CD14-positive monocyte (primary cell): Measurements from ENCODE around the gene RESP18. TPM values are rescaled to one million over a fixed set of nuclear protein-coding genes. Genes with fewer than 3 reads are reported as not detected.

Experiments used
- DNase-seq, 3 donors: peaks; one replicate each; pipeline ENCODE4 v3.0.0-alpha.2; 2011 to 2022
- H2AFZ ChIP-seq: 2 replicates; pipeline ENCODE4 v1.6.0; 2012; ENCODE audit warnings: mild to moderate bottlenecking, low read depth, low read length, inconsistent platforms; ENCODE audit not compliant: insufficient read depth, poor library complexity, severe bottlenecking
- H3K27ac ChIP-seq, 2 donors: 1 replicate in 1 of 2; 2 replicates in 1 of 2; pipeline ENCODE4 v1.5.1; 2012 to 2013; ENCODE audit warnings: low read length in 2 of 2, control low read depth in 1 of 2, inconsistent platforms in 1 of 2, low read depth in 1 of 2, mild to moderate bottlenecking in 1 of 2
- H3K27me3 ChIP-seq, 2 donors: one replicate each; pipeline versions ENCODE4 v1.6.0 to v1.6.1; 2011 to 2013; ENCODE audit warnings: low read length in 2 of 2; ENCODE audit not compliant: control insufficient read depth in 2 of 2, insufficient read depth in 2 of 2
- H3K36me3 ChIP-seq, 2 donors: replicated peaks in 1 of 2; 1 replicate in 1 of 2; 2 replicates in 1 of 2; pipeline versions ENCODE4 v1.5.1 to v1.6.1; 2012 to 2013; ENCODE audit warnings: low read length in 2 of 2, control low read depth in 1 of 2, inconsistent platforms in 1 of 2, mild to moderate bottlenecking in 1 of 2; ENCODE audit not compliant: insufficient read depth in 2 of 2, control insufficient read depth in 1 of 2
- H3K4me1 ChIP-seq, 2 donors: 1 replicate in 1 of 2; 2 replicates in 1 of 2; pipeline versions ENCODE4 v1.5.1 to v1.6.1; 2012 to 2013; ENCODE audit warnings: low read length in 2 of 2, control low read depth in 1 of 2, inconsistent platforms in 1 of 2, mild to moderate bottlenecking in 1 of 2, moderate library complexity in 1 of 2; ENCODE audit not compliant: insufficient read depth in 2 of 2, control insufficient read depth in 1 of 2
- H3K4me2 ChIP-seq: replicated peaks from 2 replicates; pipeline ENCODE3; 2012; ENCODE audit warnings: low read length, moderate library complexity, mild to moderate bottlenecking; ENCODE audit not compliant: poor library complexity, severe bottlenecking; ENCODE audit errors: extremely low read depth
- H3K4me3 ChIP-seq, 3 experiments: fragments of 200-600 bp in 1 of 3; sonication (generic) in 1 of 3; replicated peaks in 1 of 3; 1 replicate in 2 of 3; 2 replicates in 1 of 3; pipeline ENCODE4 v1.5.1; 2011 to 2013; ENCODE audit warnings: low read length in 3 of 3, mild to moderate bottlenecking in 3 of 3, control low read depth in 2 of 3, low read depth in 2 of 3, inconsistent platforms in 1 of 3, moderate library complexity in 1 of 3
- H3K79me2 ChIP-seq: 2 replicates; pipeline ENCODE4 v1.6.0; 2012; ENCODE audit warnings: mild to moderate bottlenecking, control low read depth, inconsistent platforms, low read length, moderate library complexity; ENCODE audit not compliant: insufficient read depth
- H3K9ac ChIP-seq: 2 replicates; pipeline ENCODE4 v1.6.0; 2017; ENCODE audit warnings: low read length, mild to moderate bottlenecking; ENCODE audit not compliant: insufficient read depth, poor library complexity, severe bottlenecking
- H3K9me3 ChIP-seq, 2 donors: replicated peaks in 1 of 2; 1 replicate in 1 of 2; 2 replicates in 1 of 2; pipeline versions ENCODE4 v1.5.1 to v1.6.1; 2012 to 2013; ENCODE audit warnings: low read length in 2 of 2, control low read depth in 1 of 2; ENCODE audit not compliant: control insufficient read depth in 1 of 2, insufficient read depth in 1 of 2
- H4K20me1 ChIP-seq: 2 replicates; pipeline ENCODE4 v1.6.0; 2012; ENCODE audit warnings: mild to moderate bottlenecking, low read length, control low read depth, moderate library complexity; ENCODE audit not compliant: insufficient read depth
- H3K27ac Mint-ChIP-seq, 7 donors: one replicate each; pipeline ENCODE4 v1.8.0; 2020; ENCODE audit warnings: mild to moderate bottlenecking in 7 of 7, mixed read lengths in 7 of 7, moderate library complexity in 6 of 7, inconsistent platforms in 2 of 7
- H3K27me3 Mint-ChIP-seq, 3 donors: one replicate each; pipeline ENCODE4 v1.8.0; 2021 to 2022; ENCODE audit warnings: low read depth in 3 of 3, mild to moderate bottlenecking in 3 of 3, mixed read lengths in 3 of 3, moderate library complexity in 3 of 3, inconsistent platforms in 1 of 3
- H3K36me3 Mint-ChIP-seq, 2 donors: one replicate each; pipeline ENCODE4 v1.8.0; 2020; ENCODE audit warnings: mixed read lengths in 2 of 2, inconsistent platforms in 1 of 2, mild to moderate bottlenecking in 1 of 2
- H3K4me1 Mint-ChIP-seq: one replicate; pipeline ENCODE4 v1.8.0; 2020; ENCODE audit warnings: mild to moderate bottlenecking, mixed read lengths
- H3K4me3 Mint-ChIP-seq, 2 donors: one replicate each; pipeline ENCODE4 v1.8.0; 2020; ENCODE audit warnings: mild to moderate bottlenecking in 2 of 2, mixed read lengths in 2 of 2, moderate library complexity in 1 of 2
- H3K9me3 Mint-ChIP-seq, 7 donors: one replicate each; pipeline ENCODE4 v1.8.0; 2020 to 2022; ENCODE audit warnings: mixed read lengths in 7 of 7, mild to moderate bottlenecking in 6 of 7, moderate library complexity in 6 of 7, inconsistent platforms in 2 of 7
- CTCF ChIP-seq: fragments of 200-600 bp; IDR thresholded peaks from one replicate; pipeline ENCODE4 v1.8.0; 2022; ENCODE audit warnings: antibody characterized with exemption, mild to moderate bottlenecking
- WGBS: methylation state at CpG from one replicate; pipeline ENCODE4 v1.1.5; 2013; ENCODE audit warnings: missing lambda C conversion rate; ENCODE audit not compliant: insufficient coverage; 5-methylcytosine and 5-hydroxymethylcytosine counted together
- intact Hi-C, 2 donors: fragments of 100-400 bp; cut with micrococcal nuclease; formaldehyde crosslinking; loops; one replicate each; pipeline versions ENCODE4 v1.15.0 to v1.15.1; 2023
- polyA plus RNA-seq, 3 donors: library from polyadenylated mRNA; depleted of rRNA in 1 of 3; unstranded in 2 of 3; stranded (reverse) in 1 of 3; fragments of 300-500 nt in 2 of 3; fragments of >200 nt in 1 of 3; fragmentation: Illumina TruSeq in 2 of 3; gene quantifications; 1 replicate in 2 of 3; 2 replicates in 1 of 3; pipeline ENCODE4 v1.2.3, GENCODE V29; 2012 to 2021

Gene RESP18
- polyA plus RNA-seq, 3 donors: not detected

GRCh38 chr2:219306047-219306446 is 26.5 kb downstream of the RESP18 start:
- no peaks in the 10 kb centered on the region for H3K36me3 Mint-ChIP-seq

GRCh38 chr2:219304223-219304622 is 28.3 kb downstream of the RESP18 start:
- Histone ChIP-seq H3K4me2 (no peak overlapping the region), H3K27ac (no peak overlapping the region), H3K27me3 (peaks cover 16 to 35% of the 10 kb centered on the region in 2 donors), H3K4me3 (no peak overlapping the region), H4K20me1 (no peaks in the 10 kb centered on the region), H3K9me3 (peaks cover 0 to 6% of the 10 kb centered on the region in 2 donors), H3K36me3 (no peaks in the 10 kb centered on the region), H2AFZ (no peak overlapping the region), H3K4me1 (no peaks in the 10 kb centered on the region), H3K9ac (no peak overlapping the region), H3K79me2 (no peaks in the 10 kb centered on the region)
- Mint-ChIP-seq H3K4me1 (peaks cover 5% of the 10 kb centered on the region), H3K27me3 (peaks cover 55 to 74% (median 59%) of the 10 kb centered on the region in 3 donors), H3K9me3 (peaks cover 0 to 11% (median 5%) of the 10 kb centered on the region in 7 donors), H3K4me3 (no peak overlapping the region), H3K36me3 (no peaks in the 10 kb centered on the region), H3K27ac (no peak overlapping the region)
- WGBS: 33% methylated on average over 1 of the region's 2 CpGs
- no peak for TF ChIP-seq CTCF
- intact Hi-C loops: loop anchor here in 1 of 2 donors (10.0 kb wide), 1 partner anchor 249 kb away; no protein-coding TSS in a partner anchor
- DNase-seq: no peak

More at GRCh38 chr2:219306047-219306446, 26.5 kb downstream of the RESP18 start:
- H3K4me1 Mint-ChIP-seq: peaks cover 5% of the 10 kb centered on the region
- H3K4me3 Mint-ChIP-seq: peak overlapping the region in 1 of 2 donors; percentile 12
- H3K9me3 Mint-ChIP-seq: peaks cover 0 to 16% (median 5%) of the 10 kb centered on the region in 7 donors
- Histone ChIP-seq H3K4me3 (no peak overlapping the region), H3K4me1 (no peaks in the 10 kb centered on the region), H3K79me2 (no peaks in the 10 kb centered on the region), H3K4me2 (no peak overlapping the region), H3K27ac (no peak overlapping the region), H3K9me3 (peaks cover 0 to 6% of the 10 kb centered on the region in 2 donors), H4K20me1 (no peaks in the 10 kb centered on the region), H3K9ac (no peak overlapping the region), H2AFZ (no peak overlapping the region), H3K36me3 (no peaks in the 10 kb centered on the region), H3K27me3 (peaks cover 29 to 39% of the 10 kb centered on the region in 2 donors)
- no peak for DNase-seq
- intact Hi-C loops: loop anchor here in 1 of 2 donors (10.0 kb wide), 1 partner anchor 251 kb away; no protein-coding TSS in a partner anchor
- peaks cover 54 to 77% (median 60%) of the 10 kb centered on the region in 3 donors for H3K27me3 Mint-ChIP-seq
- no peak for TF ChIP-seq CTCF
- no CpG with 5 or more reads among the region's 1 CpG for WGBS
- H3K27ac Mint-ChIP-seq: no peak overlapping the region
